ENCODE measurements around the gene CUL9.
"Not testable (repeated sequence)": the region's sequence is repeated elsewhere in the genome, so short reads cannot be mapped to it uniquely, and the experiment has no call there.

Gene CUL9
- long read RNA-seq, donor 1, partial matches to known transcripts = 480 of 480 reads
- long read RNA-seq, donor 1, other reads (novel, unspliced or antisense) = 0 of 480 reads
- long read RNA-seq, donor 2, partial matches to known transcripts = 226 of 440 reads
- long read RNA-seq, donor 2, other reads (novel, unspliced or antisense) = 214 of 440 reads
- long read RNA-seq, donor 3, partial matches to known transcripts = 0 of 1 reads
- long read RNA-seq, donor 3, other reads (novel, unspliced or antisense) = 0 of 1 reads
- long read RNA-seq, donor 4, partial matches to known transcripts = 336 of 336 reads
- long read RNA-seq, donor 4, other reads (novel, unspliced or antisense) = 0 of 336 reads
- long read RNA-seq, donor 5 = 0 reads
- long read RNA-seq, donor 6 = 0 reads
- long read RNA-seq, donor 7, partial matches to known transcripts = 460 of 466 reads
- long read RNA-seq, donor 7, other reads (novel, unspliced or antisense) = 5 of 466 reads
- long read RNA-seq, donor 8 = 0 reads

DNA sequence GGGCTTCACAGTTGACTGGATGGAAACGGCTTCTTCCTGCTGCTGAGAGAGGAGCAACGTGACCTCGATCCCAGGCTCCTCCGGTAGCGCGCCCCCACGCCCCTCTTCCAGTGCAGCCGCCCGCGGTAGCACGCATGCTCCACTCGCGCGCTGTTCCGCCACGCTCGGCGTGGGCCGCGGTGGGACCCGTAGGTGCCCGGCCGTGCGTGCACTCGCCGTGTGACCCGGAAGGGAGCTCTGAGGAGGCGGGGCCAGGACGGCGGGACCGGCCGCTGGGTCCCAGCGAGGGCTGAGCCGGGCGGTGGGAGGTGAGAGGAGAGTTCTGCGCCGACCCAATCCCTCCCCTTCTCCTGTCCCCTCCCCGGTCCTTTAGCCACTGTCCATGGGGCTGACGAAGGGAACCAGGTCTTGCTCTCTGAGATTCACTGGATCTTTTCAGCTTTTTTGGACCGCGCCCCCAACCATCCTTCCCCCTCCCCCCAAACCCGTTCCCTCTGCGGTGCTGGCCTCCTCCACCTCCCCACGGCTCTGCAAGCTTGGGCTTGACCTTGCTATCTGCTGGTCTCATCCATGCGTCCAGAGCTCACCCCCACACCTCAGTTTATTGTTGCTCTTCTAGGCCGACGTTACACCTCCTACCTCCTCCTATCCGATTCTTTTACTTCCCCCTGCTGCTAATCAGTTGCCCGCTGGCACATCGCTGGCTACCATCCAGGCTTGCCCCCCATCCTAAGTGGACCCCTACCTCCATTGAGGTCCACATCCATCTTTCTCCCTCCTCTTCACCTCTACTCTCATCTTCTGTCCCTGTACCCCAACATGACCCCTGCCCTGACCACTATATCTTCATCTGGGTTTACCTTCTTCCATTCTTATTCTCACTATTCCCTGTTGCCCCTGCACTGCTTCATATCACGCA lies at the start of gene CUL9:
TSS of gene CUL9 (plus strand) at position 255 of the 919 bp plus-strand sequence. CDS start 2,115 bp downstream, outside the sequence.
- DNase-seq = peak; percentile 75

DNA sequence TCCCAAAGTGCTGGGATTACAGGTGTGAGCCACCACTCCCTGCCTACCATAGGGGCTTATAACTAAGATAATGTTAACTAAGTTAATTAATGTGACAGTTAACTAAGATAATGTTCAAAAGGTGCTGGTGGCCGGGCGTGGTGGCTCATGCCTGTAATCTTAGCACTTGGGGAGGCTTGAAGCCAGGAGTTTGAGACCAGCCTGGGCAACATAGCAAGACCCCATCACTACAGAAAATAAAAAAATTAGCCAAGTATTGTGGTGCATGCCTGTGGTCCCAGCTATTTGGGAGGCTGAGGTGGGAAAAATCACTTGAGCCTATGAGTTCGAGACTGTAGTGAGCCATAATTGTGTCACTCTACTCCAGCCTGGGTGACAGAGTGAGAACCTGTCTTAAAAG lies 43.7 kb upstream of the CUL9 start:
- no peak for DNase-seq

DNA sequence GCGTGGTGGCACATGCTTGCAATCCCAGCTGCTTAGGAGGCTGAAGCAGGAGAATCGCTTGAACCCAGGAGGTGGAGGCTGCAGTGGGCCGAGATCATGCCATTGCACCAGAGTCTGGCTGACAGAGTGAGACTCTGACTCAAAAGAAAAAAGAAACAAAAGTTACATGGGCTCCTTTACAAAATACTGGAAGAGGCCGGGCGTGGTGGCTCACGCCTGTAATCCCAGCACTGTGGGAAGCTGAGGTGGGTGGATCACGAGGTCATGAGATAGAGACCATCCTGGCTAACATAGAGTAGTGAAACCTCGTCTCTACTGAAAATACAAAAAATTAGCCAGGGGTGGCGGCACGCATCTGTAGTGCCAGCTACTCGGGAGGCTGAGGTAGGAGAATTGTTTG lies 42.0 kb upstream of the CUL9 start:
- DNase-seq = not testable (repeated sequence)

DNA sequence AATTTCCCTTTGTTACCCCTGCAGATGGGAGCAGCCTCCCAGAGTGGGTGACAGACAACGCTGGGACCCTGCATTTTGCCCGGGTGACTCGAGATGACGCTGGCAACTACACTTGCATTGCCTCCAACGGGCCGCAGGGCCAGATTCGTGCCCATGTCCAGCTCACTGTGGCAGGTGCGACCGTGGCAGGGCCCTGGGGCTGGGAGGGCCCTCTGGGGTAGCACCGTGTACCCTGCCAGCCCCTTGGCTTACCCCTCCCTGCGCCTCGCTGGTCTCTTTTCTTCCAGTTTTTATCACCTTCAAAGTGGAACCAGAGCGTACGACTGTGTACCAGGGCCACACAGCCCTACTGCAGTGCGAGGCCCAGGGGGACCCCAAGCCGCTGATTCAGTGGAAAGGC lies 40.4 kb upstream of the CUL9 start:
- DNase-seq = no peak

DNA sequence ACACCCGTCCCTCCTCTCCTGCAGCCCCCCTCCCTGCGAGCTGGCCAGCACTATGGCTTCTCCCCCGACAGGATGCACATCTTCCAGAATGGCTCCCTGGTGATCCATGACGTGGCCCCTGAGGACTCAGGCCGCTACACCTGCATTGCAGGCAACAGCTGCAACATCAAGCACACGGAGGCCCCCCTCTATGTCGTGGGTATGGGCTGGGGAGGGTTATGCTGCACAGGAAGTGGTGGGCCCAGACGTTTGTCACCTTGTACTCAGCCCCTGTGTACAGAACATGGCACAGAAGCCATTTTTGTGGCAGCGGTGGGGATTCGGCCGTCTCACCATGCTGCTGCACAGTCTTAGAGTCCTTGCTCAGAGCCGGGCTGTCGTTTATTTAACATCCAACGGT lies 39.9 kb upstream of the CUL9 start:
- no peak for DNase-seq

DNA sequence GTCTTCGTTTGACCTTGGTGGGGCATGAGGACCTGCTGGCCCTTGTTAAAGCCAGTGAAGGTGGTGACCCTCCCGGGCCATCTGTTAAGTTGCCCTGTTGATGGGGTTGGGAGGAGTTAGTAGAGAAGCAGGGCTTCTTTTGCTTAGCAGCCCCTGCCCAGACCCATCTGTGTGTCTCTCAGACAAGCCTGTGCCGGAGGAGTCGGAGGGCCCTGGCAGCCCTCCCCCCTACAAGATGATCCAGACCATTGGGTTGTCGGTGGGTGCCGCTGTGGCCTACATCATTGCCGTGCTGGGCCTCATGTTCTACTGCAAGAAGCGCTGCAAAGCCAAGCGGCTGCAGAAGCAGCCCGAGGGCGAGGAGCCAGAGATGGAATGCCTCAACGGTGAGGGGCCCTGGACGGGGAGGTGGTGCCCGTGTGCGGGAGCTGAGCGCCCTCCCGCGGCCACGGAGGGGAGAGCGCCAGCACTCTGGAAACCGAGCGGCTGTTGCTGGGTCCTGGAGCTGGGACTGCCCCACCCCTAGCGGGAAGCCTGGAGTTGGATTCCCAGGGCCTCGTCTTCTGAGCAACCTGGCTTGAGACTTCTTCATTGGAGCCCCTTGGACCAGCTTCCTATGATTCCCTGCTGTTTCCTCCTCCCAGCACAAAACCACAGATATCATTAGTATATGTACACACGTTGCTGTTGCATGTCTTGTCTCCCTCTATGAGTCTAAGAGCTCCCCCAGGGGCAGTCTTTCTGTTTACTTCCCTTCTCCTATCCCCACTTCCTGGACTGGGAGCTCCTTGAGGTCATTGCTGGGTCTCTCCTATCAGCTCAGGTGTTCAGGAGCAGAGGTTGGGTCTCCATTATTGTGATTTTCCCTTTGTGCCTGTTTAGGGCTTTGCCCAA lies 38.5 kb upstream of the CUL9 start:
- DNase-seq = peak; percentile 86

DNA sequence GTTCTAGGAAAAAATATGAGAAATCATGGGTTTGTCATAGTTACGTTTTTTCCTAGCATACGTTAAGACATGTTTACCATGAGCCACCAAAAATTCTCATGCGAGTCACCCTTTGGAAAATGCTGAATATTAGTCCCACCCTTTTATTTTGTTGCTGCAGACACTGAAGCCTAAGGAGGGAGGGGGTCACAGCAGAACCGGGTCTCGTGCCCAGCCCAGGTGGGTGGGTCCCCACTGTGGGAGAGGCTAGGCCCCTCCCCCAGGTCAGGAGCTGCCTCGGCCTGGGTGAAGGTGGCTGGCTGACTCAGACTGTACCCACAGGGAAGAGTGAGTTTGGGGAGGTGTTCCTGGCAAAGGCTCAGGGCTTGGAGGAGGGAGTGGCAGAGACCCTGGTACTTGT lies 37.1 kb upstream of the CUL9 start:
- DNase-seq = no peak

DNA sequence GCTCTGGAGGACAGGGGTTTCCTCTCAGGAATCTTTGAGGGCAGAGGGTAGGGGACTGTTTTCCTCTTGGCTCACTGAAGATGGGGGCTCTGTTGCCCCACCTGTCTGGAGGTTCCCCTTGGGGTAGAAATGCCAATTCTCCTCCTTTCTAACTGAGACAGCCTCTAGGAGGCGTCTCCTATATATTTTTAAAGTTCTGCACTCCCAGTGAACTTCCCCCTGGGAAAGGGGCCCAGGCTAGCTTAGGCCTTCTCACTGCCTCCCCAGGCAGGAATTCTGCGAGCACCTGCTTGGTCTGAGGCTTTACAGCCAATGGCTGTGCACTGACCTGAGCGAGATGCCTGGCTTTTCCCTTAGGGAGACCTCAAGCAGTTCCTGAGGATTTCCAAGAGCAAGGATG lies 35.7 kb upstream of the CUL9 start:
- DNase-seq = no peak

DNA sequence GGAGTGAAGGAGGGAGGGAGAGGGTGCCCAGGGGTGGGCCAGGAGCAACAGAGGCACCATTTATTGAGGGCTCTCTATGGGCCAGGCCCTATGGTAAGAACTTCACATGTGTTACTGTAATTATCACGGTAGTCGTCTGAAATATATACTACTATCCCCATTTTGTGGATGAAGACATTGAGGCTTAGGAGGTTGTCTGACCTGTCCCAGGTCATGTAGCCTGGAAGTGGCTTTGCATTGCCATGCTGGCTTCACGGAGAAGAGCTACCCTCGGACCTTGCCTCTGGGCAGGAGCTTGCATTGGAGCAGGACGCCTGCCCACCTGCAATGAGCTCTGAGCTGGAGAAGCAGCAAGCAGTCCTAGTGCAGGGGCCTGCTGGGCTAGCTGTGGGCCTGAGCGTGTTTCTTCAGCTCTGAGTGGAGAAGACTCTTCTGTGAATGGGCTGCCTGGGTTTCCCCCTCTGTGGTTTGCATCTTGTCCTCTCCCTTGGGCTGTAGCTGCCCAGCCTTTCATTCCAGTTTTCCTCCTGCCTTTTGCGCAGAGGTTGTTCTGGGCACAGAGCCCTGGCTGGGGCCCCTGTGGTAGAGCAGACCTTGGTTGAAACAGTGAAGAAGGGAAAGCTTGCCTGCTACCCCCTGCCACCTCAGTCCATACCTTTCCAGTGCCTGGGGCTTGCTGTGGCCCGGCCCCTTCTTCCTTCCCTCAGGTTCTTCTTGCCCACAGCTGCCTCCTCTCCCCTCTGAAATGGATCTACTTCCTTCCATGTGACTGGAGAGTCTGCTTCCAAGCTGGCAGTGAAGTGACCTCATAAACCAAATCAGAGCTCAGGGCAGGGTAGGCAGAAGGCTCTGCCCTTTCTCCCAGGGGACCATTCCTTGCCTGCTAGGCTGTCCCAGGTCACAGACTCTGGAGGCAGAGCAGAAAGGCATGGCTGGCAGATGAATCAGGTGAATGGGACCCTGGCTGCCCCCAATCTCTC lies 35.0 kb upstream of the CUL9 start:
- no peak for DNase-seq

DNA sequence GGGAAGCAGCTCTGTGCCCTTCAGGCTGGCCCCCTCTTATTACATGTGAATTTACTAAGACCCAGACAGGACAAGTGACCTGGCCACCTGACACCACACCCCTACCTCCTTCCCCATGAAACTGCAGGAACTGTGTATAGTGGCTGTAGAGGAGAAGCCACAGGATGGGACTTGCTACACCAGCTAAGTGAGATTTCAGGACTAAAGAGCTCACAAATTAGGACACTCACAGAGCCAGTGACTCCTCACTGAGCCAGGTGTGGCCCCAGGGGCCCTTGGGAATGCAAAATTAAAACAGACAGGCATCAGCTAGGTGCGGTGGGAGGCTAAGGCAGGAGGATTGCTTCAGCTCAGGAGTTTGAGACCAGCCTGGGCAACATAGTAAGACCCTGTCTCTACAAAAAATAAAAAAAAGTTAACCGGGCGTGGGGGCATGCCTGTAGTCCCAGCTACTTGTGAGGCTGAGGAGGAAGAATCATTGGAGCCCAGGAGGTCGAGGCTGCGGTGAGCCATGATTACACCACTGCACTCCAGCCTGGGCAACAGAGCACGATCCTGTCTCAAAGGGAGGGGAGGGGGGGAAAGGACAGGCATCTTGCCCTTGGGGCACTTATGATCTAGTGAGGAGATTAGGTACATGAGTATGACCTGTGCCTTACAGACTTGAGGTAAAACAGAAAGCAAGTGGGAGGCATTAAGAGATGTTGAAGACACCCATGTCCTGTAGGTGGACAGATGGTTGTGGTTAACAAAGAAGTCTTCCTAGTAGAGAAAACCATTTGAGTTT lies 34.1 kb upstream of the CUL9 start:
- DNase-seq = no peak

DNA sequence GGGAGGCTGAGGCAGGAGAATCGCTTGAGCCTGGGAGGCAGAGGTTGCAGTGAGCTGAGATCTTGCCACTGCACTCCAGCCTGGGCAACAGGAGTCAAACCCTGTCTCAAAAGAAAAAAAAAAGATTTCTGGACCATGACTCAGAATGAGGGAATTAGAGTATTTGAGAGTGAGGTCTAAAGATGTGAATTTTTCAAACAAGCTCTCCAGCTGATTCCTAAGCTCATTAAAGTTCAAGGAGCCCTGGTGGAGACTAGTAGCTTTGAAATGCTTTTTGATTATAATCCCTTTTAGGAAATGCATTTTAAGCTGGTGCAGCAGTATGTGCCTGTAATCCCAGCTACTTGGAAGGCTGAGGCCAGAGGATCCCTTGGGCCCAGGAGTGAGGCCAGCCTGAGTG lies 32.7 kb upstream of the CUL9 start:
- DNase-seq = no peak

DNA sequence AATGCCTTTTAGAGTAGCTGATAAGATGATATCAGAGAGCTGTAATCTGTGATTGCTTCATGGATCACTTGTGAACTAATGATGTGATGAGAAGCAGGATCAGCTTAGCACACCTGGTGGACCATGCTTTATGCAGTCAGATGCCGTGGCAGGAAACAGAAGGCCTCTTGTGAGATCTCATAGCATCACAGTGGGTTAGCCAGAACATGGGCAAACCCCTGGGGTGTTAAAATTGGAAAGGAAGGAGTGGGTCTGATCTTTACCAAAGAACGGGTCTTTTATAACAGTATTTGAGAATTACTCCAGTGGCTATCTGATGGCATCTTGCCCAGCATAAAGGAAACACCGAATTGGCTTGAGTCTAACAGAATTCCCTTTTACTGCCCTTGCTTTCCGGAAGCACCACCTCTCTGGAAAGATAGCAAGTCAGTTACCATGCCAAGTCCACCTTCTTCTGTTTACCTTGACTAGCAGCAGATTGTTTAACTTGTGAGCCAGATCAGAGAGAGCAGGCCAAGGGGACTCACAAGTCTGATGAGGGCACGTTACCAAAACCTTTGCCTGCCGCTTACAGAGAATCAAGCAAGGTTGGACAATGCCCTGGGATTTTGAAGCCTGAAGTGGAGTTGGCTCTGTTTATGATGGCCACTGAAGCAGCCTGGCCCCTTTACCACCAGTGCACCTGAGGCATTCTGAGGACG lies 31.8 kb upstream of the CUL9 start:
- no peak for DNase-seq

DNA sequence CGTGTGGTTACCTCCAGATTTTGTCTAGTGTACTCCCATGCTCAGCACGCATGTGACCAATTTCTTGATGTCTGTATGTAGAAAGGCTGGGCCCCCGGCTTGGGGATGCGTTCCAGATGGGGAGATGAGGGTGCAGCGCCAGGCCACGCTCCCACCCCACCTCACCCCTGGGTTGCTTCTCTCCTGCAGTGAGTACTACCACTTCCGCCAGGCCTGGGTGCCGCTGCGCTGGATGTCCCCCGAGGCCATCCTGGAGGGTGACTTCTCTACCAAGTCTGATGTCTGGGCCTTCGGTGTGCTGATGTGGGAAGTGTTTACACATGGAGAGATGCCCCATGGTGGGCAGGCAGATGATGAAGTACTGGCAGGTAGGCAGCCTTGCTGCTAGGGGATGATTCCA lies 22.4 kb upstream of the CUL9 start:
- DNase-seq = no peak

DNA sequence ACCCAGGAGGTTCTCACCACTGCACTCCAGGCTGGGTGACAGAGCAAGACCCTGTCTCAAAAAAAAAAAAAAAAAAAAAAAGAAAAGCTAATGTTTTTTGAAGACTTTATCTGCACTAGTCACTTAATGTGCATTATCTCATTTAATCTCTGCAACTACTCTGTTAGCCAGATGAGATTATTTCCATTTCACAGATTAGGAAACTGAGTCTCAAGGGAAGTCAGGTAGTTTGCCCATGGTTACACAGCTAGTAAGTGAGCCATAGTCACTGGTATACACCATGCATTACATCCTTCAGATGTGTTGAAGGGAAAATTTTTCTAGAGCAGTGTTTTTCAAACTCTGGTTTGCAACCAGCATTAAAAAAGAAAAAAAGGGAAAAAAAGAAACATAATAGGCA lies 18.1 kb upstream of the CUL9 start:
- DNase-seq = no peak

DNA sequence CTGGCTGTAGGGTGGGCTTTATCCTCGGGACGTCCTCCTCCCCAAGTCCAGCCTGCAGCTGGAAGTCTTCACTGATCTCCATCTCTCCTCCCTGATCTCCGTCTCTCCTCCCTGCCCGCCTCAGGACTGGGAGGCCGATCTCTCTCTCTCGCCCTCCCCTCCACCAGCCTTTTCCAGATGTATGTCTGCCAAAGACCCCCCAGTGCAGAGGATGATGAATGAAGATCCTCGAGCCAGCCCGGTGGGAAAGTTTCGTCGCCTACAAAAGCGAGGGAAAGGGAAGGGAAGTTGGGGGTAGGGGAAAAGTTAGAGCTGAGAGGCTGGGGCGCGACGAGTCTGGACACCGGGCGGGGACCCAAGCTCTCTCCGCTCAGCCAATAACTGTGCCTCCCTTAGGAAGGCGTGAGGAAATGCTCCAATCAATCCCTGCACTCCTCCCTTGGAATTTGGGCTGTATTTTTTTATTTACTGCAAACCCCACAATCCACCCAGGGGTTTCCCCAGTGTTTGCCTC lies 11.5 kb upstream of the CUL9 start:
- peak; percentile 95 for DNase-seq

DNA sequence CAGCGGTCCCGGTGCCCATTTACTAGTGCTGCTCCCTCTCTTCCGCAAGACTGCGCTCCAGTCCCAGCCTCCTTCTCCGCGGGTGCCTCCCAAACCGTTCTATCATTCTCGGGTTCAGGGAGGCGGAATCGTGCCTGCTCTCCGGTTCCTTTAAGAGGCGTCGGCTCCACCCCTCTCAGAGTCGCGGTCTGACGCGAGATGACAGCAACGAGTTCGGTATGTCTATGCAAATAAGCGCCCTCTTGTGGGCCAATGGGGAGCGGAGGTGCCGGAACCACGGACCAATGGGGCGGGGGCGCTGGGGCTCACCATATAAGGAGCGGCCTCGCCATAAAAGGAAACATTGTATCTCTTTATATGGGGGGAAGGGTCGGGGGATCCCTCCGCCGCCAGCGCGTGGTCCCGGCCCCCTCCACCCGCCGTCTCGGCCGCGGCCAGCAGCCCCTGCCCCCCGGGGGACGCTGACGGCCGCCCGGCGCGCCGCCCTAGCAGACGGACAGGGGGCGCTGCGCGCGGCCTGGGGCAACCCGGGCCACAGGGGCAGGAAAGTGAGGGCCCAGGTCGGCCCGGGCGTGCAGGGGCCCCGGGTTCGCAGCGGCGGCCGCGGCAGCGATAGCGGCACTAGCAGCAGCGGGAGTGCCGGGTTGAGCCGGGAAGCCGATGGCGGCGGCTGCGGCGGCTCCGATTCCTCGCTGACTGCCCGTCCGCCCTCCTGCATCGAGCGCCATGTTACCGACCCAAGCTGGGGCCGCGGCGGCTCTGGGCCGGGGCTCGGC lies 10.9 kb upstream of the CUL9 start, which contains the start of gene SRF:
TSS of gene SRF (plus strand) at position 339 of the 776 bp plus-strand sequence. CDS start at position 727, 388 bp downstream.
- DNase-seq = peak; percentile 84

DNA sequence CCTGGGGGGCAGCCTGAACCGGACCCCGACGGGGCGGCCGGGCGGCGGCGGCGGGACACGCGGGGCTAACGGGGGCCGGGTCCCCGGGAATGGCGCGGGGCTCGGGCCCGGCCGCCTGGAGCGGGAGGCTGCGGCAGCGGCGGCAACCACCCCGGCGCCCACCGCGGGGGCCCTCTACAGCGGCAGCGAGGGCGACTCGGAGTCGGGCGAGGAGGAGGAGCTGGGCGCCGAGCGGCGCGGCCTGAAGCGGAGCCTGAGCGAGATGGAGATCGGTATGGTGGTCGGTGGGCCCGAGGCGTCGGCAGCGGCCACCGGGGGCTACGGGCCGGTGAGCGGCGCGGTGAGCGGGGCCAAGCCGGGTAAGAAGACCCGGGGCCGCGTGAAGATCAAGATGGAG lies 10.3 kb upstream of the CUL9 start:
- DNase-seq = peak; percentile 82

Measured in right kidney (tissue), 9 donors.